PC-3 (cell line): ENCODE results near the gene GRHPR. TPM values are rescaled to one million over a fixed set of nuclear protein-coding genes. Genes with fewer than 3 reads are reported as not detected.
"Not testable (repeated sequence)": the region's sequence is repeated elsewhere in the genome, so short reads cannot be mapped to it uniquely, and the experiment has no call there.

ENCODE experiments used
- ATAC-seq: fragments of 200-7000 bp; cut with Tn5 transposase; 2 replicates; pipeline ENCODE4 v1.9.1; 2020; ENCODE audit warnings: mild to moderate bottlenecking, moderate library complexity
- BruUV-seq: library from RNA; stranded (reverse); fragments of 400-500 nt; replicated peaks from 2 replicates; lab custom pipeline; 2021; lab: Mats Ljungman, UMichigan
- CTCF ChIA-PET: fragments of 300-600 bp; sonication (Branson Sonifier 250); formaldehyde crosslinking; loops from one replicate; lab custom pipeline; 2022; ENCODE audit warnings: antibody characterized with exemption; lab: Charles Lee
- POLR2A ChIA-PET: fragments of 300-600 bp; sonication (Branson Sonifier 250); formaldehyde crosslinking; loops from one replicate; lab custom pipeline; 2022; ENCODE audit warnings: antibody characterized with exemption; ENCODE audit not compliant: unreplicated experiment; lab: Charles Lee
- DNase-seq: peaks from one replicate; pipeline ENCODE4 v3.0.0-alpha.2; 2015
- H2AFZ ChIP-seq: fragments of 300-600 bp; sonication (generic); 2 replicates; pipeline ENCODE4 v1.6.0; 2016; ENCODE audit warnings: antibody characterized with exemption, low read length
- H3F3A ChIP-seq: fragments of 300-600 bp; sonication (generic); one replicate; pipeline ENCODE4 v1.6.0; 2017; ENCODE audit warnings: antibody characterized with exemption, low read length, control low read depth, mild to moderate bottlenecking; ENCODE audit not compliant: unreplicated experiment
- H3K27ac ChIP-seq: fragments of 300-600 bp; sonication (generic); 2 replicates; pipeline ENCODE4 v1.5.1; 2016; ENCODE audit warnings: mild to moderate bottlenecking, low read length
- H3K27me3 ChIP-seq: fragments of 300-600 bp; sonication (generic); 2 replicates; pipeline ENCODE4 v1.6.1; 2016; ENCODE audit warnings: low read length, mixed read lengths
- H3K36me3 ChIP-seq: fragments of 300-600 bp; sonication (generic); 2 replicates; pipeline ENCODE4 v1.6.1; 2016; ENCODE audit warnings: low read depth, mixed run types, low read length, mixed read lengths
- H3K4me1 ChIP-seq: fragments of 300-600 bp; sonication (generic); 2 replicates; pipeline ENCODE4 v1.5.1; 2016; ENCODE audit warnings: low read length; ENCODE audit not compliant: insufficient read depth
- H3K4me2 ChIP-seq: fragments of 300-600 bp; sonication (generic); 2 replicates; pipeline ENCODE4 v1.6.0; 2016; ENCODE audit warnings: low read length
- H3K4me3 ChIP-seq: fragments of 300-600 bp; sonication (generic); 2 replicates; pipeline ENCODE4 v1.5.1; 2016; ENCODE audit warnings: mild to moderate bottlenecking, low read length, mixed read lengths
- H3K79me2 ChIP-seq: fragments of 300-600 bp; sonication (generic); 2 replicates; pipeline ENCODE4 v1.6.1; 2017; ENCODE audit warnings: low read length, mixed read lengths
- H3K9ac ChIP-seq: fragments of 300-600 bp; sonication (generic); 2 replicates; pipeline ENCODE4 v1.6.0; 2016; ENCODE audit warnings: mild to moderate bottlenecking, low read length
- H3K9me2 ChIP-seq: fragments of 300-600 bp; sonication (generic); replicated peaks from 2 replicates; pipeline ENCODE4 v1.6.1; 2016; ENCODE audit warnings: mixed run types, low read length, mixed read lengths
- H3K9me3 ChIP-seq: fragments of 300-600 bp; sonication (generic); 2 replicates; pipeline ENCODE4 v1.6.1; 2016; ENCODE audit warnings: low read length, mixed read lengths
- H4K20me1 ChIP-seq: fragments of 300-600 bp; sonication (generic); 2 replicates; pipeline ENCODE4 v1.6.1; 2016; ENCODE audit warnings: low read length, mixed read lengths
- CTCF ChIP-seq: fragments of 300-600 bp; sonication (generic); conservative IDR thresholded peaks from 2 replicates; pipeline ENCODE4 v1.5.1; 2017; ENCODE audit warnings: antibody characterized with exemption, low read depth, mild to moderate bottlenecking, low read length
- EZH2phosphoT487 ChIP-seq: fragments of 300-600 bp; sonication (generic); IDR thresholded peaks from 2 replicates; pipeline ENCODE4 v1.6.1; 2018; ENCODE audit warnings: mild to moderate bottlenecking, antibody characterized with exemption, low read length, borderline replicate concordance
- intact Hi-C: fragments of 100-400 bp; cut with micrococcal nuclease; formaldehyde crosslinking; loops from 2 replicates; pipeline ENCODE4 v1.9.0; 2023
- total RNA-seq: library from RNA; depleted of rRNA; stranded (reverse); fragments of >200 nt; gene quantifications from 2 replicates; pipeline ENCODE4 v1.2.3, GENCODE V29; 2014

Gene GRHPR
- total RNA-seq, 1 experiment from 2014 or later: 84.1 TPM

DNA sequence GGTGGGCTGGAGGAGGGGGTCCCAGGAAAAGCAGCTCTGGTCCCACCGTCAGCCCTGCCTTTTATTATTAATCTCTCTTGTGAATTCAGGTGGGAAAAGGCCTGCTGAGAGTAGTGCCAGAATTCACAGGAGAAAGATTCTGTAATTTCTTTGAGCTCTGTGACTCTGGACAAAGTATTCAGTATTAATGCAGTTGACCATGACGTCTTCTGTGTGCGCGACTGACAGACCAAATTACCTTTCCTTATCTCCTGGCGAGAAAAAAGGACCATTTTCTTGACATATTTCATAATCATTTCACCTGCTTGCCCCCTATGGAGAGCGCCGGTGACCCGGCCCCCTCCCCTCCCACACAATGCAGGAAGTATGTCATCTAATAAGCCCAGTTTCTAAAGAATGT, 26.8 kb upstream of the GRHPR start:
- Histone ChIP-seq H3K27me3 (no peaks in the 10 kb centered on the region), H2AFZ (no peak overlapping the region), H3K4me3 (no peak overlapping the region), H3K9me3 (no peaks in the 10 kb centered on the region), H3K79me2 (no peaks in the 10 kb centered on the region), H3K9me2 (no peaks in the 10 kb centered on the region), H3K27ac (no peak overlapping the region), H3K4me1 (no peaks in the 10 kb centered on the region), H3F3A (no peaks in the 10 kb centered on the region), H3K36me3 (no peaks in the 10 kb centered on the region), H3K9ac (no peak overlapping the region), H3K4me2 (no peak overlapping the region), H4K20me1 (no peaks in the 10 kb centered on the region)
- CTCF ChIA-PET: no interaction called here
- intact Hi-C loops: no loop called here
- no peak for ATAC-seq
- no peak for TF ChIP-seq EZH2phosphoT487
- POLR2A ChIA-PET: no interaction called here
- DNase-seq: no peak
- BruUV-seq: no TSS peak

GRCh38 chr9:37397948-37398347, 24.5 kb upstream of the GRHPR start:
- H3K27me3 ChIP-seq, H3K79me2 ChIP-seq, H3K27ac ChIP-seq, H3K4me2 ChIP-seq, H3K9ac ChIP-seq, H3K36me3 ChIP-seq, H3K4me1 ChIP-seq, H4K20me1 ChIP-seq, BruUV-seq, H3K9me3 ChIP-seq, H3K9me2 ChIP-seq, POLR2A ChIA-PET, ATAC-seq, DNase-seq, H3K4me3 ChIP-seq, H3F3A ChIP-seq, intact Hi-C loops, H2AFZ ChIP-seq, CTCF ChIA-PET: not testable (repeated sequence)

GRCh38 chr9:37398464-37399025, 24.0 kb upstream of the GRHPR start:
- CTCF ChIA-PET: no interaction called here
- H3K9me3 ChIP-seq: no peaks in the 10 kb centered on the region

More at GRCh38 chr9:37398464-37399025, 24.0 kb upstream of the GRHPR start:
- Histone ChIP-seq H3K36me3 (no peaks in the 10 kb centered on the region), H4K20me1 (no peaks in the 10 kb centered on the region), H3K9me2 (no peaks in the 10 kb centered on the region), H3K9ac (no peak overlapping the region), H3K79me2 (no peaks in the 10 kb centered on the region), H3F3A (no peaks in the 10 kb centered on the region), H3K4me2 (no peak overlapping the region), H3K4me1 (no peaks in the 10 kb centered on the region), H3K4me3 (no peak overlapping the region), H2AFZ (no peak overlapping the region), H3K27me3 (no peaks in the 10 kb centered on the region), H3K27ac (no peak overlapping the region)
- DNase-seq (no peak), ATAC-seq (no peak)
- POLR2A ChIA-PET: no interaction called here
- TF ChIP-seq CTCF: no peak
- intact Hi-C loops: no loop called here
- no TSS peak for BruUV-seq
